Astrocyte (in vitro differentiated cells and primary cell): ENCODE data around the gene ARL8A. TPM values are rescaled to one million over a fixed set of nuclear protein-coding genes. Genes with fewer than 3 reads are reported as not detected.

ENCODE experiments used
- DNase-seq: peaks from one replicate; pipeline ENCODE4 v3.0.0-alpha.2; 2010; ENCODE audit warnings: low read depth
- FAIRE-seq: peaks from 2 replicates; lab custom pipeline; 2011; peaks lifted over from hg19 to GRCh38; lab: Jason Lieb, UNC
- H2AFZ ChIP-seq: 2 replicates; pipeline ENCODE4 v1.6.0; 2012; ENCODE audit warnings: low read depth, low read length, inconsistent platforms
- H3K27ac ChIP-seq: 2 replicates; pipeline ENCODE4 v1.5.1; 2011; ENCODE audit warnings: low read depth, low read length, inconsistent platforms
- H3K27me3 ChIP-seq: 2 replicates; pipeline ENCODE4 v1.6.0; 2011; ENCODE audit warnings: low read length, inconsistent platforms; ENCODE audit not compliant: insufficient read depth
- H3K36me3 ChIP-seq: 2 replicates; pipeline ENCODE4 v1.5.1; 2011; ENCODE audit warnings: low read length, inconsistent platforms; ENCODE audit not compliant: insufficient read depth
- H3K4me1 ChIP-seq: 2 replicates; pipeline ENCODE4 v1.5.1; 2011; ENCODE audit warnings: low read length, inconsistent platforms; ENCODE audit not compliant: insufficient read depth
- H3K4me2 ChIP-seq: 2 replicates; pipeline ENCODE4 v1.6.0; 2012; ENCODE audit warnings: low read length, inconsistent platforms
- H3K4me3 ChIP-seq: 2 replicates; pipeline ENCODE4 v1.5.1; 2011; ENCODE audit warnings: low read depth, mild to moderate bottlenecking, low read length, inconsistent platforms; ENCODE audit not compliant: insufficient read depth
- H3K79me2 ChIP-seq: 2 replicates; pipeline ENCODE4 v1.6.0; 2012; ENCODE audit warnings: mild to moderate bottlenecking, low read length, inconsistent platforms; ENCODE audit not compliant: insufficient read depth
- H3K9ac ChIP-seq: 2 replicates; pipeline ENCODE4 v1.6.0; 2012; ENCODE audit warnings: mild to moderate bottlenecking, low read length, inconsistent platforms
- H3K9me3 ChIP-seq: 2 replicates; pipeline ENCODE4 v1.5.1; 2012; ENCODE audit warnings: low read depth, mild to moderate bottlenecking, low read length, inconsistent platforms; ENCODE audit not compliant: insufficient read depth
- H4K20me1 ChIP-seq: 2 replicates; pipeline ENCODE4 v1.6.0; 2012; ENCODE audit warnings: low read length, inconsistent platforms; ENCODE audit not compliant: insufficient read depth
- H3K27ac Mint-ChIP-seq: one replicate; pipeline ENCODE4 v1.8.0; 2021; ENCODE audit warnings: mild to moderate bottlenecking, mixed read lengths; ENCODE audit not compliant: unreplicated experiment
- H3K27me3 Mint-ChIP-seq: one replicate; pipeline ENCODE4 v1.8.0; 2021; ENCODE audit warnings: low read depth, mixed read lengths; ENCODE audit not compliant: unreplicated experiment
- H3K36me3 Mint-ChIP-seq: one replicate; pipeline ENCODE4 v1.8.0; 2021; ENCODE audit warnings: low read depth, mixed read lengths; ENCODE audit not compliant: unreplicated experiment
- H3K4me1 Mint-ChIP-seq: one replicate; pipeline ENCODE4 v1.8.0; 2021; ENCODE audit warnings: low read depth, mixed read lengths; ENCODE audit not compliant: unreplicated experiment
- H3K4me3 Mint-ChIP-seq: one replicate; pipeline ENCODE4 v1.8.0; 2021; ENCODE audit warnings: mild to moderate bottlenecking, moderate library complexity, mixed read lengths; ENCODE audit not compliant: unreplicated experiment
- H3K9me3 Mint-ChIP-seq: one replicate; pipeline ENCODE4 v1.8.0; 2021; ENCODE audit warnings: mild to moderate bottlenecking, mixed read lengths; ENCODE audit not compliant: unreplicated experiment
- CTCF ChIP-seq: IDR thresholded peaks from 2 replicates; pipeline ENCODE4 v1.5.1; 2011; ENCODE audit warnings: low read depth, mild to moderate bottlenecking, inconsistent platforms, low read length, moderate library complexity; ENCODE audit not compliant: insufficient read depth
- EZH2 ChIP-seq: IDR thresholded peaks from 2 replicates; pipeline ENCODE4 v1.6.1; 2012; ENCODE audit warnings: mild to moderate bottlenecking, low read length, inconsistent platforms; ENCODE audit not compliant: insufficient read depth
- total RNA-seq: library from RNA; stranded (reverse); gene quantifications from 2 replicates; pipeline ENCODE4 v1.2.1, GENCODE V29; 2021

ARL8A gene
- total RNA-seq, 1 donor from 2014 or later = 83.0 TPM

GRCh38 chr1:202176949-202177927 lies 32.7 kb upstream of the ARL8A start:
- Mint-ChIP-seq H3K27me3 (peaks cover 40% of the 10 kb centered on the region), H3K36me3 (peaks cover 2% of the 10 kb centered on the region), H3K4me3 (no peak overlapping the region), H3K27ac (no peak overlapping the region), H3K9me3 (no peaks in the 10 kb centered on the region), H3K4me1 (no peaks in the 10 kb centered on the region)
- TF ChIP-seq EZH2 = no peak
- no peak for TF ChIP-seq CTCF
- H3K4me3 ChIP-seq = no peak overlapping the region
- H3K4me1 ChIP-seq = no peaks in the 10 kb centered on the region
- no peaks in the 10 kb centered on the region for H3K36me3 ChIP-seq
- no peak overlapping the region for H3K9ac ChIP-seq
- no peak overlapping the region for H2AFZ ChIP-seq
- no peaks in the 10 kb centered on the region for H3K9me3 ChIP-seq
- no peaks in the 10 kb centered on the region for H4K20me1 ChIP-seq
- DNase-seq (no peak), FAIRE-seq (no peak)
- no peak overlapping the region for H3K27ac ChIP-seq
- H3K79me2 ChIP-seq = no peaks in the 10 kb centered on the region
- H3K4me2 ChIP-seq = no peak overlapping the region
- H3K27me3 ChIP-seq = peaks cover 16% of the 10 kb centered on the region

GRCh38 chr1:202173993-202174392 lies 29.5 kb upstream of the ARL8A start:
- no peaks in the 10 kb centered on the region for H3K79me2 ChIP-seq
- no peak overlapping the region for H3K27ac ChIP-seq
- H4K20me1 ChIP-seq = no peaks in the 10 kb centered on the region
- DNase-seq = no peak
- Mint-ChIP-seq H3K27ac (no peak overlapping the region), H3K36me3 (peaks cover 2% of the 10 kb centered on the region), H3K27me3 (peaks cover 27% of the 10 kb centered on the region), H3K9me3 (no peaks in the 10 kb centered on the region), H3K4me1 (no peaks in the 10 kb centered on the region), H3K4me3 (no peak overlapping the region)
- no peak overlapping the region for H2AFZ ChIP-seq
- no peak for FAIRE-seq
- H3K36me3 ChIP-seq = no peaks in the 10 kb centered on the region
- TF ChIP-seq EZH2 = no peak
- no peak for TF ChIP-seq CTCF
- H3K4me1 ChIP-seq = no peaks in the 10 kb centered on the region
- H3K9me3 ChIP-seq = no peaks in the 10 kb centered on the region
- no peak overlapping the region for H3K4me2 ChIP-seq
- no peak overlapping the region for H3K9ac ChIP-seq
- H3K27me3 ChIP-seq = peaks cover 7% of the 10 kb centered on the region
- no peak overlapping the region for H3K4me3 ChIP-seq

- H3K4me2 ChIP-seq = no peak overlapping the region
- H3K4me1 Mint-ChIP-seq = no peaks in the 10 kb centered on the region
- no peaks in the 10 kb centered on the region for H3K36me3 ChIP-seq
- H3K79me2 ChIP-seq = no peaks in the 10 kb centered on the region
- DNase-seq = no peak
- no peaks in the 10 kb centered on the region for H3K36me3 Mint-ChIP-seq
- no peak overlapping the region for H2AFZ ChIP-seq
- H3K27me3 ChIP-seq = no peaks in the 10 kb centered on the region
- no peak overlapping the region for H3K27ac Mint-ChIP-seq
- H3K4me3 Mint-ChIP-seq = no peak overlapping the region
- H3K4me1 ChIP-seq = no peaks in the 10 kb centered on the region
- peaks cover 19% of the 10 kb centered on the region for H3K27me3 Mint-ChIP-seq
- no peaks in the 10 kb centered on the region for H3K9me3 Mint-ChIP-seq
- no peak for FAIRE-seq
- no peak overlapping the region for H3K4me3 ChIP-seq
- no peaks in the 10 kb centered on the region for H3K9me3 ChIP-seq
- H3K9ac ChIP-seq = no peak overlapping the region
- no peak overlapping the region for H3K27ac ChIP-seq
- TF ChIP-seq CTCF (no peak), EZH2 (no peak)
- H4K20me1 ChIP-seq = no peaks in the 10 kb centered on the region
Measured at GRCh38 chr1:202172015-202172355, 27.4 kb upstream of the ARL8A start.
